ENCODE data around the gene PPCDC.

DNA sequence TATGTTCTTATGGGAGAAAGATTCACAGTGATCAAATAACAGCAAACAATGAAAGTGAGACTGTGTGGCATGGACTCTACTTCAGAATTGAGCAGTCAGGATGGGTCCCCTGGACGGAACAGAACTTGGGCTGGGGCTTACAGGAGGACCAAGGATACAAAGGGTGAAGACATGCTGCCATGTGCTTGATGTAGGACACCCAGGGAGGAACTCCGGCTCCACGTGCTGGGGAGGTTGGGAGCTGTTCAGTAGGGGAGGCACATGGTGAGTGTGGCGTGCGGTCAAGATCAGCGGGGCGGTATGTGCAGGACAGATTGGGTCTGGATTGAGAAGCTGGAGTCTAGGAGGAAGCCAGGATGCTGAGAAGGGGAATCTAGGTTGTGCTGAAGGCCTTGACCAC lies 32.6 kb downstream of the PPCDC start:
- no peak for TF ChIP-seq EZH2 (IDR thresholded peaks at IDR 0.05; ENCODE audit: insufficient read depth, low read length)
- TF ChIP-seq, protein P1, sequence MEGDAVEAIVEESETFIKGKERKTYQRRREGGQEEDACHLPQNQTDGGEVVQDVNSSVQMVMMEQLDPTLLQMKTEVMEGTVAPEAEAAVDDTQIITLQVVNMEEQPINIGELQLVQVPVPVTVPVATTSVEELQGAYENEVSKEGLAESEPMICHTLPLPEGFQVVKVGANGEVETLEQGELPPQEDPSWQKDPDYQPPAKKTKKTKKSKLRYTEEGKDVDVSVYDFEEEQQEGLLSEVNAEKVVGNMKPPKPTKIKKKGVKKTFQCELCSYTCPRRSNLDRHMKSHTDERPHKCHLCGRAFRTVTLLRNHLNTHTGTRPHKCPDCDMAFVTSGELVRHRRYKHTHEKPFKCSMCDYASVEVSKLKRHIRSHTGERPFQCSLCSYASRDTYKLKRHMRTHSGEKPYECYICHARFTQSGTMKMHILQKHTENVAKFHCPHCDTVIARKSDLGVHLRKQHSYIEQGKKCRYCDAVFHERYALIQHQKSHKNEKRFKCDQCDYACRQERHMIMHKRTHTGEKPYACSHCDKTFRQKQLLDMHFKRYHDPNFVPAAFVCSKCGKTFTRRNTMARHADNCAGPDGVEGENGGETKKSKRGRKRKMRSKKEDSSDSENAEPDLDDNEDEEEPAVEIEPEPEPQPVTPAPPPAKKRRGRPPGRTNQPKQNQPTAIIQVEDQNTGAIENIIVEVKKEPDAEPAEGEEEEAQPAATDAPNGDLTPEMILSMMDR (IDR thresholded peaks at IDR 0.05; ENCODE audit: insufficient read depth, low read depth, low read length), result no peak
